Esophagus squamous epithelium (tissue), 5 donors: ENCODE measurements around the gene RPN1. TPM values are rescaled to one million over a fixed set of nuclear protein-coding genes. Genes with fewer than 3 reads are reported as not detected.

ENCODE experiments used
- DNase-seq: peaks from one replicate; lab custom pipeline; 2025; lab: John Stamatoyannopoulos, UW
- H3K27ac ChIP-seq, 4 donors: fragments of 200-600 bp; sonication (generic); one replicate each; pipeline ENCODE4 v1.5.1; 2016 to 2019; ENCODE audit warnings: mild to moderate bottlenecking in 1 of 4
- H3K27me3 ChIP-seq, 4 donors: fragments of 200-600 bp; sonication (generic); 1 replicate in 3 of 4; 2 replicates in 1 of 4; pipeline versions ENCODE4 v1.5.1 to v1.6.0; 2017 to 2021; ENCODE audit warnings: antibody characterized with exemption in 1 of 4
- H3K36me3 ChIP-seq, 3 donors: fragments of 200-600 bp; sonication (generic); one replicate each; pipeline ENCODE4 v1.5.1; 2016 to 2019
- H3K4me1 ChIP-seq, 3 donors: fragments of 200-600 bp; sonication (generic); one replicate each; pipeline ENCODE4 v1.5.1; 2017 to 2019
- H3K4me3 ChIP-seq, 4 donors: fragments of 200-600 bp; sonication (generic); 1 replicate in 3 of 4; 2 replicates in 1 of 4; pipeline ENCODE4 v1.5.1; 2016 to 2019; ENCODE audit warnings: mild to moderate bottlenecking in 2 of 4, moderate library complexity in 1 of 4
- H3K9me3 ChIP-seq, 3 donors: fragments of 200-600 bp; sonication (generic); one replicate each; pipeline ENCODE4 v1.5.1; 2016 to 2019
- POLR2A ChIP-seq, 4 donors: fragments of 450-650 bp; IDR thresholded peaks; one replicate each; pipeline ENCODE4 v1.6.1; 2017; ENCODE audit warnings: antibody characterized with exemption in 4 of 4, mild to moderate bottlenecking in 4 of 4, moderate library complexity in 3 of 4
- WGBS, 2 donors: methylation state at CpG; one replicate each; pipeline ENCODE4 v1.1.5; 2018; 5-methylcytosine and 5-hydroxymethylcytosine counted together
- intact Hi-C: fragments of 100-400 bp; cut with DNase I; formaldehyde crosslinking; loops from one replicate; pipeline ENCODE4 v1.15.0; 2022
- total RNA-seq, 4 donors: library from RNA; depleted of rRNA; stranded (reverse); fragments of >200 nt; gene quantifications; one replicate each; pipeline ENCODE4 v1.1.0, GENCODE V29; 2016
- TF ChIP-seq, protein P1 (sequence below), 6 experiments: fragments of 450-650 bp in 4 of 6; fragments of 200-600 bp in 2 of 6; sonication (generic) in 2 of 6; IDR thresholded peaks; one replicate each; pipeline ENCODE4 v1.5.1; 2016 to 2019; ENCODE audit warnings: antibody characterized with exemption in 6 of 6, mild to moderate bottlenecking in 4 of 6, moderate library complexity in 4 of 6
- donor health status: DM: yes; HTN: yes; CAD: no.

Gene RPN1
- total RNA-seq: 100 to 1,000 TPM; 126 to 228 (median 182) TPM

DNA sequence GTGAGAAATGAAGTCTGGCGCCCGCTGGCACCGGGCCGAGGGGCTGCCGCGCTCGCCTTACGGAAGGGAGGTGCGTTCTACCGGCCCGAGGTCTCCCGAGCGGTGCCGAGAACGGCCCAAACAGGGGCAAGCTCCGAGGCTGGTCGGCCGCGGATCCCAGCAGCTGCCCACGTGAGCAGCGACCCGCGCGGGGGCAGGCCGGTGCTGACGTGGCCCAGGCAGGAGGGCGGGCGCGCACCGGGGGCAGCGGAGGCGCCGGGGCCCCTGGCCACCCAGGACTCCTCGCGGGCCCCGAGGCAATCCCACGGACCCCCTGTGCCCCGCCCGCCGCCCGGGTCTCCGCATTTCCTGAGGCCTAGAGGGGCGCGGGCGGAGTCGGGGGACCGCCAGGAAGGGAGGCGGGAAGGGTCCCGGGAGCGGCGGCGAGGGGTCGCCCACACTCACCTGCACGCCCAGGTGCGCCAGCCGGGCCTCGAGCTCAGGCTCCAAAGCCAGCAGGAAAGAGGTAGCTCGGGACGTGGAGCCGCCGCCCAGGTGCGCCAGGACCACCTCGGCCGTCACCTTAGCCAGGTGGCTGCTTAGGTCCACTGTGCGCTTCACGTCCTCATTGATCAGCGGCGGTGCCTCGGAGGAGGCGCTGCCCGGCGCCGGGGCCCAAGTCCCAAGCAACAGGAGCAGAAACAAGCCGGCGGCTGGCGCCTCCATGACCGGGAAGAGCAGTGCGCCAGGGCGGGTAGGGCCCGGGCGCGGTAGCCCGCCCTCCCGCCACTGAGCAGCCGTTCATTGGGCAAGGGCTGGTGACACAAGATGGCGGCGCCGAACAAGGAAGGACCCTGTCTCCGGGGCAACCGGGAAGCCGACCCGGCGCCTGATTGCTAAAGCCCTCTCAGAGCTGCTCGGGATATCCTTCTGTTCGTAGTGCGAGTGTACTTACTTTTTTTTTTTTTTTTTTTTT is at the start of gene RPN1:
Gene RPN1 (minus strand): TSS at position 723 of the 955 bp plus-strand sequence. CDS start 18 bp downstream, at position 705.
- H3K4me1 ChIP-seq: peaks cover 7 to 49% (median 13%) of the 10 kb centered on the region in 3 donors
- H3K36me3 ChIP-seq: peaks cover 0 to 5% (median 0%) of the 10 kb centered on the region in 3 donors
- no peaks in the 10 kb centered on the region for H3K27me3 ChIP-seq
- DNase-seq: peak; percentile 79
- H3K27ac ChIP-seq: peak within 1 kb of the TSS; percentile 97 to 100 (median 100)
- WGBS, 2 donors: 0 to 2% methylated on average over 12 to 13 of the region's 96 CpGs
- no peaks in the 10 kb centered on the region for H3K9me3 ChIP-seq
- H3K4me3 ChIP-seq: peak within 1 kb of the TSS; percentile 82 to 100 (median 98)
- intact Hi-C loops: no loop called here
- TF ChIP-seq, protein P1, sequence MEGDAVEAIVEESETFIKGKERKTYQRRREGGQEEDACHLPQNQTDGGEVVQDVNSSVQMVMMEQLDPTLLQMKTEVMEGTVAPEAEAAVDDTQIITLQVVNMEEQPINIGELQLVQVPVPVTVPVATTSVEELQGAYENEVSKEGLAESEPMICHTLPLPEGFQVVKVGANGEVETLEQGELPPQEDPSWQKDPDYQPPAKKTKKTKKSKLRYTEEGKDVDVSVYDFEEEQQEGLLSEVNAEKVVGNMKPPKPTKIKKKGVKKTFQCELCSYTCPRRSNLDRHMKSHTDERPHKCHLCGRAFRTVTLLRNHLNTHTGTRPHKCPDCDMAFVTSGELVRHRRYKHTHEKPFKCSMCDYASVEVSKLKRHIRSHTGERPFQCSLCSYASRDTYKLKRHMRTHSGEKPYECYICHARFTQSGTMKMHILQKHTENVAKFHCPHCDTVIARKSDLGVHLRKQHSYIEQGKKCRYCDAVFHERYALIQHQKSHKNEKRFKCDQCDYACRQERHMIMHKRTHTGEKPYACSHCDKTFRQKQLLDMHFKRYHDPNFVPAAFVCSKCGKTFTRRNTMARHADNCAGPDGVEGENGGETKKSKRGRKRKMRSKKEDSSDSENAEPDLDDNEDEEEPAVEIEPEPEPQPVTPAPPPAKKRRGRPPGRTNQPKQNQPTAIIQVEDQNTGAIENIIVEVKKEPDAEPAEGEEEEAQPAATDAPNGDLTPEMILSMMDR (IDR thresholded peaks at IDR 0.05): no peak
- peak in 3 of 4 donors; percentile 59 to 83 (median 80) for TF ChIP-seq POLR2A (IDR thresholded peaks at IDR 0.05)

GRCh38 chr3:128698211-128699047 is 47.8 kb upstream of the RPN1 start:
- H3K9me3 ChIP-seq: no peaks in the 10 kb centered on the region
- 6 to 8% methylated on average over 5 to 23 of the region's 53 CpGs for WGBS, 2 donors
- DNase-seq: no peak
- no peaks in the 10 kb centered on the region for H3K36me3 ChIP-seq
- TF ChIP-seq, protein P1 (IDR thresholded peaks at IDR 0.05): no peak
- H3K4me3 ChIP-seq: peak overlapping the region; percentile 41 to 77 (median 65)
- peak overlapping the region; percentile 59 to 84 (median 76) for H3K27ac ChIP-seq
- intact Hi-C loops: no loop called here
- H3K4me1 ChIP-seq: peaks cover 0 to 29% (median 13%) of the 10 kb centered on the region in 3 donors
- H3K27me3 ChIP-seq: no peaks in the 10 kb centered on the region

- intact Hi-C loops: no loop called here
- no peak overlapping the region for H3K27ac ChIP-seq
Measured at GRCh38 chr3:128697341-128697740, 46.7 kb upstream of the RPN1 start.

DNA sequence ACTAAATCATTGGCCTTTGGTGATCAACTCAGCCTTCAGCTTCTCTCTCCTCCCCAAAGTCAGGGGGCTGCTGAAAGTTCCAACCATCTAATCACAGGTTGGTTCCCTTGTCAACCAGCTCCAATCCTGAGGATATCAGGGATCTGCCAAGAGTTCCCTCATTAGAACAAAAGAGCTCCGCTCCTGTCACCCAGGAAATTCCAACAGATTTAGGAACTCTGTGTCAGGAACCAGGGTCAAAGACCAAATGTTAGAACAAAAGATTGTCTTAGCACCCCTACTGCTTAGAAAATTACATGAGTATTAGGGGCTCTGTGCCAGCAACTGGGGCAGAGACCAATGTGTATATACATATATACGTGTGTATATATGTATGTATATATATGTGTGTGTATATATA is 43.1 kb upstream of the RPN1 start:
- intact Hi-C loops: no loop called here

More at GRCh38 chr3:128697341-128697740, 46.7 kb upstream of the RPN1 start:
- peaks cover 0 to 25% (median 10%) of the 10 kb centered on the region in 3 donors for H3K4me1 ChIP-seq
- H3K27me3 ChIP-seq: no peaks in the 10 kb centered on the region
- WGBS, 2 donors: 89 to 92% methylated on average over 8 of the region's 8 CpGs
- H3K36me3 ChIP-seq: no peaks in the 10 kb centered on the region
- TF ChIP-seq, protein P1 (IDR thresholded peaks at IDR 0.05): no peak
- TF ChIP-seq POLR2A (IDR thresholded peaks at IDR 0.05): no peak
- H3K9me3 ChIP-seq: no peaks in the 10 kb centered on the region
- DNase-seq: no peak
- no peak overlapping the region for H3K4me3 ChIP-seq

More for the DNA sequence above, 43.1 kb upstream of the RPN1 start:
- DNase-seq: no peak
- TF ChIP-seq, protein P1 (IDR thresholded peaks at IDR 0.05): no peak
- TF ChIP-seq POLR2A (IDR thresholded peaks at IDR 0.05): no peak
- H3K9me3 ChIP-seq: no peaks in the 10 kb centered on the region
- H3K4me1 ChIP-seq: peaks cover 0 to 9% (median 0%) of the 10 kb centered on the region in 3 donors
- 30 to 68% methylated on average over 2 of the region's 2 CpGs for WGBS, 2 donors
- no peaks in the 10 kb centered on the region for H3K36me3 ChIP-seq
- H3K27ac ChIP-seq: no peak overlapping the region
- no peaks in the 10 kb centered on the region for H3K27me3 ChIP-seq
- no peak overlapping the region for H3K4me3 ChIP-seq
